ENCODE data around the gene UGT1A5.

- no peak for TF ChIP-seq CTCF (IDR thresholded peaks at IDR 0.05)
- no peak for TF ChIP-seq POLR2A (IDR thresholded peaks at IDR 0.05)
- no peak for TF ChIP-seq POLR2AphosphoS5 (IDR thresholded peaks at IDR 0.05; ENCODE audit: insufficient read depth in 1 of 2, low read depth in 1 of 2)
Observed at GRCh38 chr2:233756429-233757081, 43.8 kb downstream of the UGT1A5 start.

Measured in vagina (tissue), 2 donors.